ENCODE data around the gene CGB7.
"Not testable (repeated sequence)": the region's sequence is repeated elsewhere in the genome, so short reads cannot be mapped to it uniquely, and the experiment has no call there.

The CGB7 gene

DNA sequence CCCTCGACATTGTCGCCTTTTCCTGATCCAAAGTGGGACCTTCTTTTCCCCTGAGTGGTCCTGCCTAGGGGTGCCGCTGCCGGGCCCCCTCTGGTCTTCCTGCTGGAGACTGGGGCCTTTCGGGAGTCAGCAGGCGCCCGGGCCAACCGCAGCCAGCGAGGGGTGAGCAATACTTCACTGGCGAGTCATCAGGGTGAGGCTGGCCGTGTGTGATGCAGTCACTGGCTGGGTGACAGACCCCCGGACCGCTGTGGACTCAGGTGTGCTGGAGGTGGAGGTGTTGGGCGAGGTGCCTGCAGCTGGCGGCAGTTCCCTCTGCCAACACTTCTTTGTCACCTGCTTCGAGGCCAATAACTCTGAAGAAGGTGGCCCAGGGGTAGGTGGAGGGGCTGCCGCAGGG is 15.4 kb downstream of the CGB7 start:
- no peak for DNase-seq (ENCODE audit: low read depth)

DNA sequence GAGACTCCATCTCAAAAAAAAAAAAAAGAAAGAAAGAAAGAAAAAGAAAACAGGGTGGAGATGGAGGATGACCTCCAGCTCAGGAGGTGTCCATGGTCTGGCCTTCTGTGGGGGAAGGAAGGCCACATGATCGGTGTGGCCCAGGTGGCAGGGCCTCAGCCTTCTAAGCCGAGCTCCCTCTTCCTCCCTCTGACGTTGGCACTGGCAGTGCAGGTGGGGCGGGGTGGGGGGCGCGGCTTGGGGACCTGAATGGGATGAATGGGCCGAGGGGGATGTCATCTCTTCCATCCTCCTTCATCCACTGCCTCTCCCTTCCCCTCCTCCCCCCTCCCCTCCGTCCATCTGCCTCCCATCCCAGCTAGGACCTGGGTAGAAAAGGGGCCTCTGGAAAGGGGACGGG is 17.8 kb downstream of the CGB7 start:
- DNase-seq (ENCODE audit: low read depth): not testable (repeated sequence)

DNA sequence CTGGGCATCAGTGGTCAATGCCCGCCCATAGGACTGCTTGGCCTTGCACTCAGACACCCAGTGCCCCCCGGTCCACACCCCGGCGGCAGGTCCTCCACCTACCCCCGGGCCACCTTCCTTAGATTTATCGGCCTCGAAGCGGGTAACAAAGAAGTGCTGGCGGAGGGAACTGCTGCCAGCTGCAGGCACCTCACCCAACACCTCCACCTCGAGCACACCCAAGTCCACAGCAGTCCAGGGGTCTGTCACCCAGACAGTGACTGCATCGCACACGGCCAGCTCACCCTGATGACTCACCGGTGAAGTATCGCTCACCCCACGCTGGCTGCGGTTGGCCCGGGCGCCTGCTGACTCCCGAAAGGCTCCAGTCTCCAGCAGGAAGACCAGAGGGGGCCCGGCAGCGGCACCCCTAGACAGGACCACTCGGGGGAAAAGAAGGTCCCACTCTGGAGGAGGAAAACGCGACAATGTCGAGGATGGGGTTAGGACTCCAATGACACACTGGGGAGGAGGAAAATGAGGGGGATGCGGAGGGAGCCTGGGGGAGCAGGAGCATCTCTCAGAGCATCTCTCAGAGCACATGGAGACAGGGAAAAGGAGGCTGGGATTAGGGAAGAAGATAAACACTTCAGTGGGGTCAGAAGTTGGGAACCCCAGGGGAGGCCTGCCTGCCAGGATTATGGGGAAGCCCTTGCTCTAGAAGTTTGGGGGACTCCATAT is 18.8 kb downstream of the CGB7 start:
- not testable (repeated sequence) for DNase-seq (ENCODE audit: low read depth)

DNA sequence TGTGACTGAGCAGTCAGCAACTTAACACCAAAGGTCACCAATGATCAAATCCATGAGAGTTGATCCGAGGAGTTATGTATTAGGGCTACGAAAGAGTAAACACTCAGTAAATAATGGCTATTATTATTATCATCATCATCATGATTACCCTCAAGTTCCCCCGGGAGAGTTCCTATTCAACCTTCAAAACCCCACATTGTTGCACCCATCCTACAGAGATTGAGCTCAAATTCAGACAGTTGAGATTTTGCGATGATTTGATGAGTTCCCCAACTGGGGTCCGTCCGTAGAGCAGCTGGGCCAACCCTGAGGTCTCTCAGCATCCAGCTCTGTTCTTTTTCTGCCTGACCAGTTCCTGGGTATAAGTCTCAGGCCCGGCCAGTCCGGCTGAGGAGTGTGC is 19.4 kb downstream of the CGB7 start:
- DNase-seq (ENCODE audit: low read depth): not testable (repeated sequence)

DNA sequence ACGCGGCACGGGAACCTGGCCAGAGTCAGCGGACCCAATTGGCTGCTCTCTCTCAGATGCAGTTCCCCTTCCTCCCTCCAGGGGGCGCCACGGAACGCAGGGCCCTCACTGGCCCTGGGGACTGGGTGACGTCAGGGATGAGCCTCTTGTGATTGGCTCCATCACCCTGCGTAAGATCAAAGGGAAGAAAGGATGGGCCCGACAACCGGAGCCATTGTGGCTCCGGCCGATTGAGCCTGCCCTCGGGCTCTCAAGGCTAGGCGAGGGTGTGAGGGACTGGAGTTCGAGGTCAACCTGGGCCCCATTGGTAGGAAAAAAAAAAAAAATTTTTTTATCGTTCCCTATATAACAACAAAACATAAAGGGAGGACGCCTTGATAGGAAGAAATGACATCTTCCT is 20.7 kb downstream of the CGB7 start, which contains the start of gene CGB1:
CGB1 (minus strand) TSS at position 81 of the 400 bp plus-strand sequence. CDS start 184 bp downstream, outside the sequence.
- DNase-seq (ENCODE audit: low read depth): peak; percentile 40

DNA sequence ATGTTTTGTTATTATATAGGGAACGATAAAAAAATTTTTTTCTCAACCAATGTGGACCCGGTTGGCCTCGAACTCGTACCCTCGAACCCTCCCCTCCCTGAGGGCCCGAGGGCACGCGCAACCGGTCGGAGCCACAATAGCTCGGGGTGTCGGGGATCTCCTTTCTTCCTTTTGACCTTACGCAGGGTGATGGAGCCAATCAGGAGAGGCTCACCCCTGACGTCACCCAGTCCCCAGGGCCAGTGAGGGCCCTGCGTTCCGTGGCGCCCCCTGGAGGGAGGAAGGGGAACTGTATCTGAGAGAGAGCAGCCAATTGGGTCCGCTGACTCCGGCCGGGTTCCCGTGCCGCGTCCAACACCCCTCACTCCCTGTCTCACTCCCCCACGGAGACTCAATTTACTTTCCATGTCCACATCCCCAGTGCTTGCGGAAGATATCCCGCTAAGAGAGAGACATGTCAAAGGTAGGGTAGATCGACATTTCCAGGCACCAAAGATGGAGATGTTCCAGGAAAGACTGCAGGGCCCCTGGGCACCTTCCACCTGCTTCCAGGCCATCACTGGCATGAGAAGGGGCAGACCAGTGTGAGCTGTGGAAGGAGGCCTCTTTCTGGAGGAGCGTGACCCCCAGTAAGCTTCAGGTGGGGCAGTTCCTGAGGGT is 25.8 kb downstream of the CGB7 start, which contains the start of gene CGB2:
CGB2 (plus strand) TSS at position 249 of the 660 bp plus-strand sequence; CDS start at position 455, 206 bp downstream.
- DNase-seq (ENCODE audit: low read depth): peak; percentile 58

DNA sequence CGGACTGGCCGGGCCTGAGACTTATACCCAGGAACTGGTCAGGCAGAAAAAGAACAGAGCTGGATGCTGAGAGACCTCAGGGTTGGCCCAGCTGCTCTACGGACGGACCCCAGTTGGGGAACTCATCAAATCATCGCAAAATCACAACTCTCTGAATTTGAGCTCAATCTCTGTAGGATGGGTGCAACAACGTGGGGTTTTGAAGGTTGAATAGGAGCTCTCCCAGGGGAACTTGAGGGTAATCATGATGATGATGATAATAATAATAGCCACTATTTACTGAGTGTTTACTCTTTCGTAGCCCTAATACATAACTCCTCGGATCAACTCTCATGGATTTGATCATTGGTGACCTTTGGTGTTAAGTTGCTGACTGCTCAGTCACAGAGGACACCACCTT is 27.2 kb downstream of the CGB7 start:
- DNase-seq (ENCODE audit: low read depth): not testable (repeated sequence)

DNA sequence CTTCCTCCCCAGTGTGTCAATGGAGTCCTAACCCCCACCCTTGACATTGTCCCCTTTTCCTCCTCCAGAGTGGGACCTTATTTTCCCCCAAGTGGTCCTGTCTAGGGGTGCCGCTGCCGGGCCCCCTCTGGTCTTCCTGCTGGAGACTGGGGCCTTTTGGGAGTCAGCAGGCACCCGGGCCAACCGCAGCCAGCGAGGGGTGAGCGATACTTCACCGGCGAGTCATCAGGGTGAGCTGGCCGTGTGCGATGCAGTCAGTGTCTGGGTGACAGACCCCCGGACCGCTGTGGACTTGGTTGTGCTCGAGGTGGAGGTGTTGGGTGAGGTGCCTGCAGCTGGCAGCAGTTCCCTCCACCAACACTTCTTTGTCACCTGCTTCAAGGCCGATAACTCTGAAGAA is 27.8 kb downstream of the CGB7 start:
- DNase-seq (ENCODE audit: low read depth): not testable (repeated sequence)

DNA sequence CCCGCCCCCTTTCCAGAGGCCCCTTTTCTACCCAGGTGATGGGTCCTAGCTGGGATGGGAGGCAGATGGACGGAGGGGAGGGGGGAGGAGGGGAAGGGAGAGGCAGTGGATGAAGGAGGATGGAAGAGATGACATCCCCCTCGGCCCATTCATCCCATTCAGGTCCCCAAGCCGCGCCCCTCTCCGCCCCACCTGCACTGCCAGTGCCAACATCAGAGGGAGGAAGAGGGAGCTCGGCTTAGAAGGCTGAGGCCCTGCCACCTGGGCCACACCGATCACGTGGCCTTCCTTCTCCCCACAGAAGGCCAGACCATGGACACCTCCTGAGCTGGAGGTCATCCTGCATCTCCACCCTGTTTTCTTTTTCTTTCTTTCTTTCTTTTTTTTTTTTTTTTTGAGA is 28.9 kb downstream of the CGB7 start:
- not testable (repeated sequence) for DNase-seq (ENCODE audit: low read depth)

DNA sequence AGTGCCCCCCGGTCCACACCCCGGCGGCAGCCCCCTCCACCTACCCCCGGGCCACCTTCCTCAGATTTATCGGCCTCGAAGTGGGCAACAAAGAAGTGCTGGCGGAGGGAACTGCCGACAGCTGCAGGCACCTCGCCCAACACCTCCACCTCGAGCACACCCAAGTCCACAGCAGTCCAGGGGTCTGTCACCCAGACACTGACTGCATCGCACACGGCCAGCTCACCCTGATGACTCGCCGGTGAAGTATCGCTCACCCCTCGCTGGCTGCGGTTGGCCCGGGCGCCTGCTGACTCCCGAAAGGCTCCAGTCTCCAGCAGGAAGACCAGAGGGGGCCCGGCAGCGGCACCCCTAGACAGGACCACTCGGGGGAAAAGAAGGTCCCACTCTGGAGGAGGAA is 31.9 kb downstream of the CGB7 start:
- DNase-seq (ENCODE audit: low read depth): not testable (repeated sequence)

DNA sequence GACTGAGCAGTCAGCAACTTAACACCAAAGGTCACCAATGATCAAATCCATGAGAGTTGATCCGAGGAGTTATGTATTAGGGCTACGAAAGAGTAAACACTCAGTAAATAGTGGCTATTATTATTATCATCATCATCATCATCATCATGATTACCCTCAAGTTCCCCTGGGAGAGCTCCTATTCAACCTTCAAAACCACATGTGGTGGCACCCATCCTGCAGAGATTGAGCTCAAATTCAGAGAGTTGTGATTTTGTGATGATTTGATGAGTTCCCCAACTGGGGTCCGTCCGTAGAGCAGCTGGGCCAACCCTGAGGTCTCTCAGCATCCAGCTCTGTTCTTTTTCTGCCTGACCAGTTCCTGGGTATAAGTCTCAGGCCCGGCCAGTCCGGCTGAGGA is 32.5 kb downstream of the CGB7 start:
- not testable (repeated sequence) for DNase-seq (ENCODE audit: low read depth)

DNA sequence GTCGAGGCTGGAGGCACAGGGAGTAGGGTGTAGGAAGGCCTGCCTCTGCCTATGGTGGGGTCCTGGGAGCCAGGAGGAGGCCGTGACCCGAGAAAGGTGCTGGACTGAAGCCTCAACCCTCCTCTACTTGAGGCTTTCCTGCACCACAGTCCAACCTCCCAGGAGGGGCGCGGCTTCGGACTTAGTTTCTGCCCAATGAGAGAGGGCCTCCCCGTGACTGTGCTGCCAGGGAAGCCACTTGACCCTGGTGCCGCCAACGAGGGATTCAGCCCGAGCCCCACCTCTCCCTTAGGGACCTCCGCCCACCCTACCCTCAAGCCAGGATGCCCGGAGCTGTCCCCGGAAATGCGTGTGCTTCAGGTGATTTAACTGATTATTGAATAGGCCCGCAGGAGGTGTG is 33.3 kb downstream of the CGB7 start, which contains the start of gene CGB3:
CGB3 (minus strand) TSS at position 101 of the 400 bp plus-strand sequence. CDS start 362 bp downstream, outside the sequence.
- DNase-seq (ENCODE audit: low read depth): not testable (repeated sequence)

DNA sequence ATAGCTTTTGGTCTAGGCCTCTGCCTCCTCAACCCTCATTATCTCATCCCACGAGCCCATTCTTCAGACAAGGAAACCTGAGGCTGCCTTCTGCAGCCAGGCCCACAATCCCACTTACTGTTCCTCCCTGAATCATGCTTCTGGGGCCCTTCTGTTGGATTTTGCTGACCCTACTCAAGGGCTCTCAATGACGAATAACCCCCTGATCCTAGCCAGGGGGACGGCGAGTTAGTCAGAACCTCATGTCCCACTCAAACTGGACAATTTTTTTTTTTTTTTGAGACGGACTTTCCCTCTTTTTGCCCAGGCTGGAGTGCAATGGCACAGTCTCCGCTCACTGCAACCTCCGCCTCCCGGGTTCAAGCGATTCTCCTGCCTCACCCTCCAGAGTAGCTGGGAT is 35.4 kb downstream of the CGB7 start:
- no peak for DNase-seq (ENCODE audit: low read depth)

DNA sequence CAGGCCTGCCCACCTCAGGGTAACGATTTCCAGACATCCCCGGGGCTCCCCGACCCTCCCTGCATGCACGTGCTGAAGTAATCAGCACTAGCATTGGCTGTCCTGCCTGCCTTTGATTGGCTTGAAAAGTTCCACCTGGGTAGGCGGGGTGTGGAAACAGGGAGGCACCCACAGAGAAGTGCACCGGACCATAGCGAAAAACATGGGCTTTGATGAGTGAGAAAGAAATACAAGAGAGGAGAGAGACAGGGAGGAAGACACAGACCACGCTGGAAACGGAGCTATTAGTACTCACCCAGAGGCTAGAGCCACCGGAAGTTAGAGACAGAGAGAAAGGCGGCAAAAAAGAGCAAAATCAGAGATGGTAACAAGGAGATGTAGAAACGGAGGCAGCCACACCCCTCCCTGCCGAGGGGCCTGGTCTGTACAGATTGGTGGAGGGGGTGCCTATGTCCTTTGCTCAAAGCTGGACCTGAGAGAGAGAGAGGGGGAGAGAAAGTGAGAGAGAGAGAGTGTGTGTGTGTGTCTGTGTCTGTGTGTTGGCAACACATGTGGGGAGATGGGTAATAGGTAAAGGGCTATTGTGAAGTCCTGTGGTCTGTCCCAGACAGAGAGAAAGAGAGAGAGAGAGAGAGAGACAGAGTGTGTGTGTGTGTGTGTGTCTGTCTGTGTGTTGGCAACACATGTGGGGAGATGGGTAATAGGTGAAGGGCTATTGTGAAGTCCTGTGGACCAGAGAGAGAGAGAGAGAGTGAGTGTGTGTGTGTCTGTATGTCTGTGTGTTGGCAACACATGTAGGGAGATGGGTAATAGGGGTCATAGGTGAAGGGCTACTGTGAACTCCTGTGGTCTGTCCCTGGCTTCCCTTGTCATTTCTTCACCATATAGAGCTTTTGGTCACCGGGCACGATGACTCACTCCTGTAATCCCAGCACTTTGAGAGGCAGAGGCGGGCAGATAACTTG is 36.3 kb downstream of the CGB7 start:
- no peak for DNase-seq (ENCODE audit: low read depth)

DNA sequence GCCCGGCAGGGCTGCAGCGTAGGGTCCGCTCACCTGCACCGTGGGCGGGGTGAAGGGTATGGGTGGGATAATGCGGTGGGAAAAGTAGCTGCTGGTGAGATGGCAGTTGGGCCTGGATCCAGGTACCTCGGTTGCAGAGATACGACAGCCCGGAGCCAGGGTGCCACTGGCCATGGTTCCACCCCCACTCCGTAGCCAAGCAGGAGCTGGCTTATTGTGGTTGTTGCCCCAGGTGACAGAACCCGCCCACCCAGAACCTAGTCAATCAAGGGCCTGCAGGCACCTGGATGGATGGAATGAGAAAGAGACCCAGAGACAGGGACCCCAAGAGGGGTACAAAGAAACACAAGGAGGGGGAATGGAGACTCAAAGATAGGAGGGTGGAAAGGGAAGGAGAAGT is 37.2 kb downstream of the CGB7 start:
- no peak for DNase-seq (ENCODE audit: low read depth)

DNA sequence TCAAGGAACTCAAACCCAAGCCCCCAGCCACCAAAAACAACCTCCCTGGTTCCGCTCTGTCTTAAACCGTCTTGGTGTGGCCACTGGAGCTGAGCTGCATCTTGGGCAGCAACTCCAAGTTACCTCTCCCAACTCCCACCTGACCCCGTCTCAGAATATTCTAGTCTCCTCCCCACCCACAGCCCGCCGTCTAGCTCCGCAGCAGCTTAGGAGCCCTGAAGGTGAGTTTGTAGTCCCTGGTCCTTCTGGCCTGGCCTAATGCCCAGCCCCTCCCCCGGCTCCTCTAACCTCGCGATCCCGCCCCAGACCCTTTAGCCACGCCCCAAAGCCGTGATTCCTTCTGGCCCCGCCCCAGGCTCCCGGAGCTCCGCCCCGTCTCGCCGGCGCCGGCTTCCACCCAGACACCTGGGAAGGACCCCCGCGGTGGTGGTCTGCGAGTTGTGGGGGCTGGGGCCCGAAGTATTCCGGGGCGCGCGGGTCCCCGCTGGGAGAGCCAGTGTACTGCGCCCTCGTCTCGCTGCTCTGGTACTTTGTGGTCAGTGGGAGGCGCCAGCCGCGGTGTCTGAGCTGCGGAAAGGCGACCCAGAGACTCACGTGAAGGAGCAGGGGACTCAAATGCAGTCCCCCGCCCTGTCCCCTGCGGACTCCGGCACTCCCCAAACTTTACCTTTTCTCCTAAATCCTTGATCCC is 38.2 kb downstream of the CGB7 start:
- DNase-seq (ENCODE audit: low read depth): peak; percentile 43

DNA sequence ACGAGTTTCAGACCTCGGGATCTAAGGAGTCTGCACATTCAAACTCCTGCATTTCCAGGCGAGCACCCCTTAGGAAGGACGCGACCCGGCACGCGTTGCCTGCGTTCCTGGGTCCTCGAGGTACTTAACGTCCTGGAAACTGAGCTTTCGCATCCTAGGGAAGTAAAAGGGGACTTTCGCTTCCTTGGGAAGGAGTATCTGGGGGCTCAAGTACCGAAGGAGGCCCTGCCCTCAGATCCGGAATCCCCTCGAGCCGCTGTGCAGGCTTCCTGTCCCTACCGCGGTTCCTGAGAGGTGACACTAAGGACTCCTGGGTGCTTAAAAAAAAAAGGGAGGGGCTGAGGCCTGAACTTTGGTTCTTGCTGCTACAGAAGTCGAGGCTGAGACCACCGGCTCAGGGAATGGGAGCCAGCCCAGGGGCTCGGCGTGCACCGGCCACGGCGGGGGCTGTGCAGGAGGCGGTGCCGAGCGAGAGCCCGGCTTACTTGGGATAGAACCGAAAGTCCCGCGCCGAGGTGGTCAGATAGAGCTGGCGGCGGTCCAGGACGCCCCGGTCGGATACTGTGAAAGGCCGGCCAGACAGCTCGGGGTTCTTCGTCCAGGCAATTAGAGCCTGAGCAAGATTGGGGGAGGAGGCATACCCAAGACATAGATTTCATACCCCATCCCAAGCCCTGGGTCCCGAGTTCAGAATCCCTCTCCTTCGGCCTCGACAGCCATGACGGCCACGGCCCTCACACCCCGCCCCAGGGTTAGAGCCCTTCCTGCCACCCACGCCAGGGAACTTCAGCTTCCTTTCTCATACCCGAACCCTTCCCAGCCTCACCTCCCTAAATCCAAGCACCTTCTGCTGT is 38.9 kb downstream of the CGB7 start:
- not testable (repeated sequence) for DNase-seq (ENCODE audit: low read depth)

DNA sequence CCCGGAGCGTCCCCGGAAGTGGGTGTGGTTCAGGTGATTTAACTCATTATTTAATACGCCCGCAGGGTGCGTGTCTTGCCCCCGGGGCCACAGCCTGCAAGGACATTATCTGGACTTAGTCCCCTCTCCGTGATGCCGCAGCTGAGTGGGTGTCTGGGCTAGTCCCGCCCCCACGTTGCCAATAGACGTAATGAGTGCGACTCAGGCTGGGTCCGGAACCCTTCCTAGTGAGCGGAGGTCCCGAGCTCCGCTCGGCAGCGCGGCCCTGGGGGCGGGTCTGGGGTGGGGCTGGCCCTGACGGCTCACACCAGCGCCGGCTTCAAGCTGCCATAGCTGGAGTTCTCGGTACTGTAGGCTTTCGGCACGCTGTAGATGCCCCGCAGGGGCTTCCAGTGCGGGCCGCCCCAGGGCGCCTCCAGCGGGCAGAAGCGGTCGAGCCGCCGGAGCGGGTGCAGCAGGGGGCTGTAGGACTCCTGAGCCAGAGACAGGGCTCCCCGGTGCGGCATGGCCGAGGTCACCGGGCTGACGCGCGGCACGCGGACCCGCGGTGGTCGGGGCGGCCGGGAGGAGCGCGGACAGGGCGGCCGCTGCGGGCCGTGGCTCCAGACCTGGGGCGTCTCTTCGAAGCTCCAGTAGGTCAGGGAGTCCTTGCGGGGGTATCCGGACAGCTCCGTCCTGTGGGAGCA is 39.7 kb downstream of the CGB7 start:
- DNase-seq (ENCODE audit: low read depth): peak; percentile 52

DNA sequence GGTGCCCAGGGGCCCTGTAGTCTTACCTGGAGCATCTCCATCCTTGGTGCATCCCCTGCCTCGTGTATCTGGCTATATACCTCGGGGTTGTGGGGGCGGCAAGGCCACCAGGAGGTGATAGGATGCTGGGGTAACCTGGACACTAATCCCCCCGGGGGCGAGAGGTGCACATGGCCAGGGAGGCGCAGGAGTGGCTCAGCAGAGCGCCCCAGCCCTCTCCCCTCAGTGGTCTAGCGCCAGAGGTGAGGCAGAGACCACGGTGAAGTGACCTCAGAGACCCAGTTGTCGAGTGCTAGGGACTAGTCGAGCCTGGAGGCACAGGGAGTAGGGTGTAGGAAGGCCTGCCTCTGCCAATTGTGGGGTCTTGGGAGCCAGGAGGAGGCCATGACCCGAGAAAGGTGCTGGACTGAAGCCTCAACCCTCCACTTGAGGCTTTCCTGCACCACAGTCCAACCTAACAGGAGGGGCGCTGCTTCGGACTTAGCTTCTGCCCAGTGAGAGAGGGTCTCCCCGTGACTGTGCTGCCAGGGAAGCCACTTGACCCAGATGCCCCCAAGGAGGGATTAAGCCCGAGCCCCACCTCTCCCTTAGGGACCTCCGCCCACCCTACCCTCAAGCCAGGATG is 40.4 kb downstream of the CGB7 start, which contains the start of gene LHB:
LHB (minus strand) TSS at position 51 of the 625 bp plus-strand sequence; CDS start at position 41, 10 bp downstream.
- no peak for DNase-seq (ENCODE audit: low read depth)

Data from stimulated activated CD8-positive, alpha-beta memory T cell treated with anti-CD3 and anti-CD28 coated beads, Interleukin-4, amount 100 ng/mL, for 24 hours (primary cell).